Mesenteric fat pad (tissue), 1 donor: ENCODE measurements around the gene HABP2. TPM values are rescaled to one million over a fixed set of nuclear protein-coding genes. Genes with fewer than 3 reads are reported as not detected.

Experiments
- DNase-seq: peaks from one replicate; pipeline ENCODE4 v3.0.0-alpha.2; 2020; ENCODE audit warnings: low spot score
- total RNA-seq: library from RNA; stranded (reverse); fragmentation: NEBNext Ultra II Directional; extraction: Animal tissue kit (Norgen Biotek cat#: 25700); gene quantifications from one replicate; pipeline ENCODE4 v1.2.1, GENCODE V29; 2021
- donor health status: DM: yes; HTN: yes; CAD: no.

HABP2 gene
- total RNA-seq, 1 donor from 2014 or later, result not detected

GRCh38 chr10:113555751-113556150 is 2.9 kb downstream of the HABP2 start:
- no peak for DNase-seq

GRCh38 chr10:113557424-113557862 is 4.6 kb downstream of the HABP2 start:
- no peak for DNase-seq

GRCh38 chr10:113557903-113558321 is 5.1 kb downstream of the HABP2 start:
- no peak for DNase-seq

GRCh38 chr10:113560071-113560470 is 7.2 kb downstream of the HABP2 start:
- DNase-seq, result no peak

GRCh38 chr10:113561214-113561613 is 8.4 kb downstream of the HABP2 start:
- no peak for DNase-seq

- no peak for DNase-seq
Measured at GRCh38 chr10:113562069-113562468, 9.2 kb downstream of the HABP2 start.

- DNase-seq, result no peak
Measured at GRCh38 chr10:113562704-113563103, 9.9 kb downstream of the HABP2 start.

GRCh38 chr10:113563306-113564088 is 10.6 kb downstream of the HABP2 start:
- peak; percentile 93 for DNase-seq

- DNase-seq, result no peak
Measured at GRCh38 chr10:113565364-113565763, 12.5 kb downstream of the HABP2 start.

GRCh38 chr10:113566888-113567287 is 14.0 kb downstream of the HABP2 start:
- DNase-seq, result no peak

GRCh38 chr10:113569576-113569975 is 16.7 kb downstream of the HABP2 start:
- DNase-seq, result no peak

- DNase-seq, result no peak
Measured at GRCh38 chr10:113572520-113573290, 19.9 kb downstream of the HABP2 start.

GRCh38 chr10:113573368-113573767 is 20.5 kb downstream of the HABP2 start:
- DNase-seq, result no peak

- no peak for DNase-seq
Measured at GRCh38 chr10:113576852-113577251, 24.0 kb downstream of the HABP2 start.

GRCh38 chr10:113578773-113579172 is 25.9 kb downstream of the HABP2 start:
- DNase-seq, result no peak

- no peak for DNase-seq
Measured at GRCh38 chr10:113581092-113581491, 28.2 kb downstream of the HABP2 start.

GRCh38 chr10:113583571-113583970 is 30.7 kb downstream of the HABP2 start:
- no peak for DNase-seq

- no peak for DNase-seq
Measured at GRCh38 chr10:113585949-113586348, 33.1 kb downstream of the HABP2 start.

GRCh38 chr10:113589201-113589770 is 36.4 kb downstream of the HABP2 start:
- no peak for DNase-seq

- DNase-seq, result no peak
Measured at GRCh38 chr10:113590581-113590980, 37.7 kb downstream of the HABP2 start.

- no peak for DNase-seq
Measured at GRCh38 chr10:113592380-113592779, 39.5 kb downstream of the HABP2 start.

GRCh38 chr10:113594652-113595051 is 41.8 kb downstream of the HABP2 start:
- no peak for DNase-seq
